ENCODE data around the gene KNSTRN. TPM values are rescaled to one million over a fixed set of nuclear protein-coding genes. Genes with fewer than 3 reads are reported as not detected.

KNSTRN gene
- total and polyA plus RNA-seq, 4 donors = 3.4 to 28.1 (median 8.9) TPM

- Histone ChIP-seq H3K27ac (ENCODE audit: low read depth in 1 of 2, low read length in 2 of 2) (peak overlapping the region in 1 of 2 donors; percentile 23), H3K4me3 (ENCODE audit: low read depth in 1 of 3, low read length in 3 of 3) (peak overlapping the region in 2 of 3 donors; percentile 64 to 91), H3K36me3 (ENCODE audit: control insufficient read depth in 4 of 4, insufficient read depth in 3 of 4, low read depth in 1 of 4, low read length in 3 of 4) (no peaks in the 10 kb centered on the region), H3K9me3 (ENCODE audit: control insufficient read depth in 4 of 4, low read length in 3 of 4) (no peaks in the 10 kb centered on the region), H3K9ac (ENCODE audit: low read depth in 1 of 2, low read length in 2 of 2) (peak overlapping the region; percentile 19 to 48), H3K4me1 (ENCODE audit: control insufficient read depth in 4 of 4, insufficient read depth in 4 of 4, low read length in 3 of 4) (peaks cover 10 to 33% (median 24%) of the 10 kb centered on the region in 4 donors), H3K27me3 (ENCODE audit: control insufficient read depth in 4 of 4, insufficient read depth in 4 of 4, low read length in 3 of 4) (peaks cover 0 to 6% (median 0%) of the 10 kb centered on the region in 4 donors)
- DNase-seq (ENCODE audit: low spot score) = no peak
- TF ChIP-seq HNF4A (conservative IDR thresholded peaks at IDR 0.05) (no peak), FOXA1 (IDR thresholded peaks at IDR 0.05) (no peak), GABPA (IDR thresholded peaks at IDR 0.05 in 1 of 2, conservative IDR thresholded peaks at IDR 0.05 in 1 of 2) (no peak), REST (IDR thresholded peaks at IDR 0.05) (no peak), YY1 (IDR thresholded peaks at IDR 0.05) (no peak), ZBTB33 (IDR thresholded peaks at IDR 0.05) (no peak), SP1 (IDR thresholded peaks at IDR 0.05) (no peak), FOXA2 (IDR thresholded peaks at IDR 0.05) (no peak), JUND (IDR thresholded peaks at IDR 0.05) (no peak), RXRA (IDR thresholded peaks at IDR 0.05) (no peak), EGR1 (IDR thresholded peaks at IDR 0.05; ENCODE audit: low read depth in 2 of 2) (no peak), CTCF (IDR thresholded peaks at IDR 0.05; ENCODE audit: low read depth, low read length, missing input control) (no peak), NR2F2 (IDR thresholded peaks at IDR 0.05) (no peak), TAF1 (conservative IDR thresholded peaks at IDR 0.05) (no peak), HNF4G (IDR thresholded peaks at IDR 0.05) (no peak), RAD21 (IDR thresholded peaks at IDR 0.05) (no peak), ATF3 (IDR thresholded peaks at IDR 0.05) (no peak)
- TF ChIP-seq, protein P1, sequence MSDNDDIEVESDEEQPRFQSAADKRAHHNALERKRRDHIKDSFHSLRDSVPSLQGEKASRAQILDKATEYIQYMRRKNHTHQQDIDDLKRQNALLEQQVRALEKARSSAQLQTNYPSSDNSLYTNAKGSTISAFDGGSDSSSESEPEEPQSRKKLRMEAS (IDR thresholded peaks at IDR 0.05) = no peak
- WGBS = under 1% methylated on average over 35 of the region's 35 CpGs
Measured at GRCh38 chr15:40439960-40440742, 57.6 kb downstream of the KNSTRN start.

Data from liver (tissue), 9 donors.